ENCODE measurements around the gene GINS1. TPM values are rescaled to one million over a fixed set of nuclear protein-coding genes. Genes with fewer than 3 reads are reported as not detected.

GINS1 gene
- total RNA-seq, result 10 to 100 TPM in 1 of 2 donors, 1 to 10 TPM in 1; 7.9 to 11.5 TPM
- polyA plus RNA-seq (ENCODE audit: insufficient read length in 2 of 2), result 10 to 100 TPM; 13.4 to 14.8 TPM
- long read RNA-seq, donor 1, partial matches to known transcripts, result 0 of 3 reads
- long read RNA-seq, donor 1, other reads (novel, unspliced or antisense), result 0 of 3 reads
- long read RNA-seq, donor 2, result 0 reads
- long read RNA-seq, donor 3, result 0 reads
- long read RNA-seq, donor 4, result 0 reads

DNA sequence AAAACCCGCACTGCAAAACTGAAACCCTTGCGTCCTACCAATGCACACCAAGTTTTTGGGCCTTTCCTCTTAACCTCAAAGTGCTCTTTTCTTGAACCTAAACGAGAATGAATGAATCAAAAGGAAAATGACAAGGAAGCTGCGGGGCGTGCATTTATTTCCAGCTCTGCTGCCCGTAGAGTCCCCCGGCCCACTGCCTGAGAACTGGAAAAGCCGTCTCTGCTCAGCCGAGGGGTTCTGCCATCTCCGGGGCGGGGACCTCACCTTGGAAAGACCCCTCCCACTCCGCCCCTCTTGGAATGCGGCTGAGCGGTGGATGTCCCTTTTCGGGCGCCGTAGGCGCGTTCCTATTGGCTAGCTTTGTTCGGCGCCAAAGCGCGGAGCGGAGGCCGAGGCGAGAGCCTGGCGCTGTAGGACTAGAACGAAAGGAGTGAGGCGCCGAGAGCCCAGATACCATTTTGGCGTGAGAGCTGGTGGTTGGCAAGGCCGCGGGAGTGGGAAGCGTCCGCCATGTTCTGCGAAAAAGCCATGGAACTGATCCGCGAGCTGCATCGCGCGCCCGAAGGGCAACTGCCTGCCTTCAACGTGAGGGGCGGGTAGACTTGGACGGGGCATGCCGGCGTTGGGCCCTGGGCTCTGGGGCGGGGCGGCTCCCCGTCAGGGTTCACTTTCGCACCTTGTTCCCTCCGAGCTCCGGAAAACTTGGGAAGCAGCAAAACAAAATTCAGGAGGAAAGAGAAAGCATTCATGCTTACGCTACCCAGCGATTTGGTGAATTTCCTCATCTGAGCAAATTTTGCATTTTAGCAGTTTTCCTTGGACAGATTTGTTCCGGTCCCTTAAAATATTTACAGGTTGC lies at the start of gene GINS1:
Gene GINS1, plus strand, starts transcription at position 363 of the 859 bp plus-strand sequence. Its CDS starts 148 bp downstream, at position 511.
- H3K36me3 ChIP-seq (ENCODE audit: control insufficient read depth, insufficient read depth, low read length), result no peaks in the 10 kb centered on the region
- DNase-seq (ENCODE audit: low read depth in 4 of 6, low spot score in 6 of 6), result peak; percentile 85 to 98 (median 88)
- H3K4me1 ChIP-seq (ENCODE audit: control insufficient read depth, insufficient read depth, low read length), result peaks cover 6% of the 10 kb centered on the region
- H3K27ac ChIP-seq (ENCODE audit: low read depth, low read length), result peak within 1 kb of the TSS; percentile 6
- H3K27me3 ChIP-seq (ENCODE audit: control insufficient read depth, insufficient read depth, low read length), result no peaks in the 10 kb centered on the region
- H3K9me3 ChIP-seq (ENCODE audit: control insufficient read depth, insufficient read depth, low read length), result no peaks in the 10 kb centered on the region
- WGBS (ENCODE audit: insufficient coverage), result under 1% methylated on average over 55 of the region's 56 CpGs
- peak within 1 kb of the TSS; percentile 74 for H3K4me3 ChIP-seq (ENCODE audit: low read depth, low read length)

GRCh38 chr20:25360631-25361286 lies 46.7 kb upstream of the GINS1 start:
- DNase-seq (ENCODE audit: low read depth in 4 of 6, low spot score in 6 of 6), result peak in 2 of 6 donors; percentile 18
- Histone ChIP-seq H3K27ac (ENCODE audit: low read depth, low read length) (no peak overlapping the region), H3K4me3 (ENCODE audit: low read depth, low read length) (no peak overlapping the region), H3K36me3 (ENCODE audit: control insufficient read depth, insufficient read depth, low read length) (peaks cover 3% of the 10 kb centered on the region), H3K9me3 (ENCODE audit: control insufficient read depth, insufficient read depth, low read length) (no peaks in the 10 kb centered on the region), H3K4me1 (ENCODE audit: control insufficient read depth, insufficient read depth, low read length) (peaks cover 20% of the 10 kb centered on the region), H3K27me3 (ENCODE audit: control insufficient read depth, insufficient read depth, low read length) (no peaks in the 10 kb centered on the region)
- WGBS (ENCODE audit: insufficient coverage), result 33% methylated on average over 6 of the region's 10 CpGs

- Histone ChIP-seq H3K4me1 (ENCODE audit: control insufficient read depth, insufficient read depth, low read length) (peaks cover 16% of the 10 kb centered on the region), H3K27ac (ENCODE audit: low read depth, low read length) (no peak overlapping the region), H3K9me3 (ENCODE audit: control insufficient read depth, insufficient read depth, low read length) (no peaks in the 10 kb centered on the region), H3K27me3 (ENCODE audit: control insufficient read depth, insufficient read depth, low read length) (no peaks in the 10 kb centered on the region), H3K4me3 (ENCODE audit: low read depth, low read length) (no peak overlapping the region), H3K36me3 (ENCODE audit: control insufficient read depth, insufficient read depth, low read length) (peaks cover 3% of the 10 kb centered on the region)
- no peak for DNase-seq (ENCODE audit: low read depth in 4 of 6, low spot score in 6 of 6)
- no CpG with 5 or more reads among the region's 6 CpGs for WGBS (ENCODE audit: insufficient coverage)
Observed at GRCh38 chr20:25361287-25361683, 46.2 kb upstream of the GINS1 start.

DNA sequence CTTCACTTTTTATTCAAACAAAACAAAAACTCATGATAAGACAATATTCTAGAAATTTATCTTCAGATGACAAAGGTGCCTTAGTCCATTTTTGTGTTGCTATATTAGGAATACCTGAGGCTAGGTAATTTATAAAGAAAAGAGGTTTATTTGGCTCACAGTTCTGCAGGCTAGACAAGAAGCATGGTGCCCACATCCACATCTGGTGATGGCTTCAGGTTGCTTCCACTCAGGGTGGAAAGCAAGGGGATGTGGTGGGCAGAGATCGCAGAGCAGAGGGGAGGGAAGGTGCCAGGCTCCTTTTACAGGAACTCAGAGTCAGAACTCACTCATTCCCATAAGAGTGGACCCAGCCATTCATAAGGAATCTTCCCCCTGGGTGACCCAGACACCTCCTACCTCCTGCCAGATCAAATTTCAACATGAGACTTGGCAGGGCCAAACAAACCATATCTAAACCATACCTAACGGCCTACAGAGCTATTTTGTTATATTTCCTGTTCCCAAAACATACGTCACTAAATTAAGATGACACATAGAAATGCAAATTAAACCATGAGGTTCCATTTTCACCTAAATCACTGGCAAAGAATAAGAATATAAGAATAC lies 43.2 kb upstream of the GINS1 start:
- no peaks in the 10 kb centered on the region for H3K27me3 ChIP-seq (ENCODE audit: control insufficient read depth, insufficient read depth, low read length)
- no peak overlapping the region for H3K4me3 ChIP-seq (ENCODE audit: low read depth, low read length)
- no peaks in the 10 kb centered on the region for H3K9me3 ChIP-seq (ENCODE audit: control insufficient read depth, insufficient read depth, low read length)
- H3K27ac ChIP-seq (ENCODE audit: low read depth, low read length), result no peak overlapping the region
- H3K4me1 ChIP-seq (ENCODE audit: control insufficient read depth, insufficient read depth, low read length), result peaks cover 7% of the 10 kb centered on the region
- DNase-seq (ENCODE audit: low read depth in 4 of 6, low spot score in 6 of 6), result no peak
- H3K36me3 ChIP-seq (ENCODE audit: control insufficient read depth, insufficient read depth, low read length), result peaks cover 3% of the 10 kb centered on the region
- 100% methylated on average over 1 of the region's 3 CpGs for WGBS (ENCODE audit: insufficient coverage)

DNA sequence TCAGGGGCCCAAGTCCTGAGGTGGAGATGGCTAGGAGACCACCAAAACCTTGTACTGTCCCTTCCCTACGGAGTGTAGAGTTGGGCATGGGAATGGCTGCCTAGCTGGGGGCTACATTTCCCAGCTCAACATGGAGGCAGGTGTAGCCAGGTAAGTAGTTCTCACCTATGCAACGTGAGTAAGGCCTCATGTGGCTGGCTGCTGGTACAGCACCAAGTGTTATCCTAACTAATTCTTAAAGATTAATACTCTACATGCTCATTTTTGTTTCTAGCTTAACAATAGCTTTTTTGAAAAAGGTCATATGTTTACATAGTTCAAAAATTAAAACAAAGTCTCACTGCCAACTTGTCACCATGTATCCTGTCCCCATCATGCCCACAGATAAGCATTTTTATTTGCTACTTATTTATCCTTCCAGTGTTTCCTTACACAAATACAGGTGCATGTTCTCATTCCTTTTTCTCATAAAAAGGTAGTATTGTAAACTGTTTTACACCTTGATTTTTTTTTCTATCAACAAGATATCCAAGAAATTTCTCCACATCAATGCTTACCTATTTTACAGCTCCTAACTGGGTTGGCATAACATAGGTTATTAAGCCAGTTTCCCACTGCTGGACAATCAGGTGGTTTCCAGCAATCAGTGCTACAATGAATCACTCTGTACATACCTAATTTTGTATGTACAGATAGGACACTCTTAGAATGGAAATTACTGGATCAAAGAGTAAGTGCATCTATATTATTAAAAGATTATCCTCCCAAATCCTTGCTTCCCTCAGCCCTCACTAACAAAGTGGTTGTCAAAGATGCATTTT lies 42.4 kb upstream of the GINS1 start:
- Histone ChIP-seq H3K9me3 (ENCODE audit: control insufficient read depth, insufficient read depth, low read length) (no peaks in the 10 kb centered on the region), H3K36me3 (ENCODE audit: control insufficient read depth, insufficient read depth, low read length) (peaks cover 3% of the 10 kb centered on the region), H3K4me1 (ENCODE audit: control insufficient read depth, insufficient read depth, low read length) (peaks cover 7% of the 10 kb centered on the region), H3K27me3 (ENCODE audit: control insufficient read depth, insufficient read depth, low read length) (no peaks in the 10 kb centered on the region), H3K27ac (ENCODE audit: low read depth, low read length) (no peak overlapping the region), H3K4me3 (ENCODE audit: low read depth, low read length) (no peak overlapping the region)
- DNase-seq (ENCODE audit: low read depth in 4 of 6, low spot score in 6 of 6), result no peak
- WGBS (ENCODE audit: insufficient coverage), result 80% methylated on average over 2 of the region's 2 CpGs

DNA sequence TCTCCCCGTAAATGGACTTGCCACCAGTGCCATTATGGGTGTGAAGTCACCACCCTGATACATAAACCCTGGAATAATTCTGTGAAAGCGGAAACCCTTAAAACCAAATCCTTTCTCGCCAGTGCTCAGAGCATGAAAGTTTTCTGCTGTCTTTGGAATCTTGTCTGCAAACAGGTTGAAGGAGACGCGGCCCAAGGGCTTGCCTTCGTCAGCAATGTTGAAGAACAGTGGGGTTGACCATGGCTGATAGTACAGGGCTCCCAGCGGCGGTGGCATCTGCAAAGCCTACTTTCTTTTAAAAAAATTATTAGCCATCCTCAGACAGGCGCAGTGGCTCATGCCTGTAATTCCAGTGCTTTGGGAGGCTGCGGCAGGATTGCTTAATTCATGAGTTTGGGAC lies 38.9 kb upstream of the GINS1 start:
- no peak for DNase-seq (ENCODE audit: low read depth in 4 of 6, low spot score in 6 of 6)
- Histone ChIP-seq H3K36me3 (ENCODE audit: control insufficient read depth, insufficient read depth, low read length) (peaks cover 2% of the 10 kb centered on the region), H3K4me1 (ENCODE audit: control insufficient read depth, insufficient read depth, low read length) (no peaks in the 10 kb centered on the region), H3K9me3 (ENCODE audit: control insufficient read depth, insufficient read depth, low read length) (no peaks in the 10 kb centered on the region), H3K27ac (ENCODE audit: low read depth, low read length) (no peak overlapping the region), H3K27me3 (ENCODE audit: control insufficient read depth, insufficient read depth, low read length) (no peaks in the 10 kb centered on the region), H3K4me3 (ENCODE audit: low read depth, low read length) (no peak overlapping the region)
- WGBS (ENCODE audit: insufficient coverage), result 96% methylated on average over 9 of the region's 10 CpGs

GRCh38 chr20:25368976-25369375 lies 38.5 kb upstream of the GINS1 start:
- no peak for DNase-seq (ENCODE audit: low read depth in 4 of 6, low spot score in 6 of 6)
- Histone ChIP-seq H3K27ac (ENCODE audit: low read depth, low read length) (peak overlapping the region; percentile 68), H3K4me1 (ENCODE audit: control insufficient read depth, insufficient read depth, low read length) (no peaks in the 10 kb centered on the region), H3K9me3 (ENCODE audit: control insufficient read depth, insufficient read depth, low read length) (no peaks in the 10 kb centered on the region), H3K4me3 (ENCODE audit: low read depth, low read length) (no peak overlapping the region), H3K36me3 (ENCODE audit: control insufficient read depth, insufficient read depth, low read length) (no peaks in the 10 kb centered on the region), H3K27me3 (ENCODE audit: control insufficient read depth, insufficient read depth, low read length) (no peaks in the 10 kb centered on the region)
- 100% methylated on average over 1 of the region's 5 CpGs for WGBS (ENCODE audit: insufficient coverage)

DNA sequence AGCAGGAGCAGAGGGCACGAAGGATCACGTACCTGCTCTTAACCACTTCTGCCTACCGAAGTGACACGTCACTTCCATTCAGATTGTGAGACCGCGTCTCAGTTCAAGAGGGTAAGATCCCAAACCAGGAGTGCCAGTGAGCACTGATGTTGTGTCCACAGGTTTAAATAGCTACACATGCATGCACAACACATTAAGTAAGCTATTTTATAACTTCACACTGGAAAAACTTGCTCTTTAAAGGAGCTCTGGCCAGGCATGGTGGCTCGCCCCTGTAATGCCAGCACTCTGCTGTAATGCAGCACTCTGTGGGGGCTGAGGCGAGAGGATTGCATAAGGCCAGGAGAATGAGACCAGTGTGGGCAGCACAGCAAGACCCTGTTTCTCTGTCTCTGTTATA lies 37.9 kb upstream of the GINS1 start:
- H3K27me3 ChIP-seq (ENCODE audit: control insufficient read depth, insufficient read depth, low read length), result no peaks in the 10 kb centered on the region
- H3K4me3 ChIP-seq (ENCODE audit: low read depth, low read length), result no peak overlapping the region
- peak overlapping the region; percentile 68 for H3K27ac ChIP-seq (ENCODE audit: low read depth, low read length)
- 86% methylated on average over 8 of the region's 8 CpGs for WGBS (ENCODE audit: insufficient coverage)
- H3K9me3 ChIP-seq (ENCODE audit: control insufficient read depth, insufficient read depth, low read length), result no peaks in the 10 kb centered on the region
- no peaks in the 10 kb centered on the region for H3K4me1 ChIP-seq (ENCODE audit: control insufficient read depth, insufficient read depth, low read length)
- H3K36me3 ChIP-seq (ENCODE audit: control insufficient read depth, insufficient read depth, low read length), result no peaks in the 10 kb centered on the region
- DNase-seq (ENCODE audit: low read depth in 4 of 6, low spot score in 6 of 6), result no peak

DNA sequence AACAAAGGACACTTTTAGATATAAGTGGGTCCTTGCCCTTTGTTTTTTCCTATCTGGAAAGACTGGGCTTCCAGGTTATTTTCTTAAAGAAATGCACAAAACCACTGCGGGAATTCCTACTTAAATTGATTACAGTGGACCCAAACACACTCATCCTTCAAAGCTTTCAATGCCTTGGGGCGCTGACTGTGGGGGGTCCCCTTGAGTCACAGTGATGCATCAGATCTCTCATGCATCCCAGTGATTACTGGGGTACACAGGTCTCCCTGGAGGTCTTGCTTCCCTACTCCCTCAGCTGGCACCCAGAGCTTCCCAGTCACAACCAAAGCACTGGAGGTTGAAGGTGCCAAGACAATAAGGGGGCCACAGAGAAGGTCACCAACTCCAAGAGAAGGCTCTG lies 37.5 kb upstream of the GINS1 start:
- Histone ChIP-seq H3K4me1 (ENCODE audit: control insufficient read depth, insufficient read depth, low read length) (no peaks in the 10 kb centered on the region), H3K27me3 (ENCODE audit: control insufficient read depth, insufficient read depth, low read length) (no peaks in the 10 kb centered on the region), H3K36me3 (ENCODE audit: control insufficient read depth, insufficient read depth, low read length) (no peaks in the 10 kb centered on the region), H3K27ac (ENCODE audit: low read depth, low read length) (peak overlapping the region; percentile 58), H3K9me3 (ENCODE audit: control insufficient read depth, insufficient read depth, low read length) (no peaks in the 10 kb centered on the region), H3K4me3 (ENCODE audit: low read depth, low read length) (no peak overlapping the region)
- no peak for DNase-seq (ENCODE audit: low read depth in 4 of 6, low spot score in 6 of 6)
- 94% methylated on average over 2 of the region's 2 CpGs for WGBS (ENCODE audit: insufficient coverage)
